Fibroblast of the aortic adventitia (primary cell): ENCODE measurements around the gene CDH5. TPM values are rescaled to one million over a fixed set of nuclear protein-coding genes. Genes with fewer than 3 reads are reported as not detected.

Experiments used
- DNase-seq: peaks from one replicate; pipeline ENCODE4 v3.0.0-alpha.2; 2010; ENCODE audit warnings: low read depth
- H3K4me3 ChIP-seq: 2 replicates; pipeline ENCODE4 v1.5.1; 2011; ENCODE audit warnings: low read depth, mild to moderate bottlenecking, control low read depth, low read length, moderate library complexity
- total RNA-seq: library from RNA; depleted of rRNA; stranded (reverse); fragments of >200 nt; gene quantifications from 2 replicates; pipeline ENCODE4 v1.2.3, GENCODE V29; 2012; ENCODE audit warnings: low replicate concordance
- TF ChIP-seq, protein P1 (sequence below): IDR thresholded peaks from 2 replicates; pipeline ENCODE4 v1.5.1; 2011; ENCODE audit warnings: mild to moderate bottlenecking, low read length, control low read depth, inconsistent platforms; ENCODE audit not compliant: insufficient read depth

CDH5 gene
- total RNA-seq, 1 donor = 2.9 TPM

DNA sequence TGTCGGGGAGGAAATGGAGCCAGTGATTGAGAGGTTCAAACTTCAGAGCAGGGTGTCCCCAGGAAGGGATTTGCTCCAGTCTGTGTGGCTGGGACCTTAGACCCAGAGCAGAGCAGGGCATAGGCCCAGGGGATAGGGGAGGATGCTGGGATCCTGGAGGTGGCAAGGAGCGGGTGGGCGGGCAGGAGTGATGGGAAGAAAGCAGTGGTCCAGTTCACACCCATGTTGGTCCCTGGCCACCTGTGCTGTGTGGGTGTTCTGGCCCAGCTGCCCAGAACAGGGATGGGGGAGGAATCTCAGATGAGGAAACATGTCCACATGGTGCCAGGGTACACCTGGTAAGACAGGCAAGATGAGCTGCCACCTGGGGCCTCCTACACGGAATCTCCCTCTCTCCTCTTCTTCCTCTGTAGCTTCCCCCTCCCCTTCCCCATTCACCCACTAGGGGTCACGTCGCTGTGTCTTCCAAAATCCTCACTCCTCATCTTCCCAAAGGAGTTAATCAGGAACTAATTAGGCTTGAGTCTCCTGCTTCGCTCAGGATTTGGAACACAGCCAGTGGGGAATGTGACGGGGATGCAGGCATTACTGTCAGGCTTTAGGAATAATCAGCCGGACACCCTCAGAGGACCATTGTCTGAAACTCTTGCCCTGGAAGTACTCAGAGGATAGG, 62.9 kb downstream of the CDH5 start:
- DNase-seq = no peak
- TF ChIP-seq, protein P1, sequence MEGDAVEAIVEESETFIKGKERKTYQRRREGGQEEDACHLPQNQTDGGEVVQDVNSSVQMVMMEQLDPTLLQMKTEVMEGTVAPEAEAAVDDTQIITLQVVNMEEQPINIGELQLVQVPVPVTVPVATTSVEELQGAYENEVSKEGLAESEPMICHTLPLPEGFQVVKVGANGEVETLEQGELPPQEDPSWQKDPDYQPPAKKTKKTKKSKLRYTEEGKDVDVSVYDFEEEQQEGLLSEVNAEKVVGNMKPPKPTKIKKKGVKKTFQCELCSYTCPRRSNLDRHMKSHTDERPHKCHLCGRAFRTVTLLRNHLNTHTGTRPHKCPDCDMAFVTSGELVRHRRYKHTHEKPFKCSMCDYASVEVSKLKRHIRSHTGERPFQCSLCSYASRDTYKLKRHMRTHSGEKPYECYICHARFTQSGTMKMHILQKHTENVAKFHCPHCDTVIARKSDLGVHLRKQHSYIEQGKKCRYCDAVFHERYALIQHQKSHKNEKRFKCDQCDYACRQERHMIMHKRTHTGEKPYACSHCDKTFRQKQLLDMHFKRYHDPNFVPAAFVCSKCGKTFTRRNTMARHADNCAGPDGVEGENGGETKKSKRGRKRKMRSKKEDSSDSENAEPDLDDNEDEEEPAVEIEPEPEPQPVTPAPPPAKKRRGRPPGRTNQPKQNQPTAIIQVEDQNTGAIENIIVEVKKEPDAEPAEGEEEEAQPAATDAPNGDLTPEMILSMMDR = peak; percentile 18
- no peak overlapping the region for H3K4me3 ChIP-seq

DNA sequence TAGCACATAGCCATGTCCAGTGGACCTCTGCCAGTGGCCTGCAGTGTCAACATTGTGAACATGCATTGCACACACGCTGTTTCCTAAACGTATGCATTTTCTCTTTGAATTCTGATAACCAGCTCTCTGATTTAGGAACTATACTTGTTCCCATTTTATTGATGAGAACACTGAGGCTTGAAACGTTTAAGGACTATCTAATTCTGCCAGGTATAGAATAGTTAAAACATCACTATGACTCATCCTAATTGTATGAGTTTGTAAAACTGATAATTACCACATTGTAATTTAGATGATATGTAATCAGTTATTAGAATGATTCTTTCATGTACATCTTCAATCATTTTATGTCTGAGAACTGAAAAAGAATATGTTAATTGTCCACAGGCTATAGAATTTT, 63.7 kb downstream of the CDH5 start:
- no peak overlapping the region for H3K4me3 ChIP-seq
- DNase-seq = no peak
- TF ChIP-seq, protein P1 = no peak

DNA sequence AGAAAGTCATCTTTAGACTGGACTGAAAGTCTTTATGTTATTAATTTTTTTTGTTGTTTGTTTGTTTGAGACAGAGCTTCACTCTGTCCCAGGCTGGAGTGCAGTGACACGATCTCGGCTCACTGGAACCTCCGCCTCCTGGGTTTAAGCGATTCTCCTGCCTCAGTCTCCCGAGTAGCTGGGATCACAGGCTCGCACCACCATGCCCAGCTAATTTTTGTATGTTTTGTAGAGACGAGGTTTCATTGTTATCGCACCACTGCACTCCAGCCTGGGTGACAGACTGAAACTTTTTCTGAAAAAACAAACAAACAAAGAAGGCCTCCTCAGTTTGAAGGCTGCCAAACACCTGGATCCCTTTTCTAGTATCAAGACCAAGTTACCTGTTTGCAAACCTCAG, 65.3 kb downstream of the CDH5 start:
- H3K4me3 ChIP-seq = no peak overlapping the region
- TF ChIP-seq, protein P1 = no peak
- no peak for DNase-seq

DNA sequence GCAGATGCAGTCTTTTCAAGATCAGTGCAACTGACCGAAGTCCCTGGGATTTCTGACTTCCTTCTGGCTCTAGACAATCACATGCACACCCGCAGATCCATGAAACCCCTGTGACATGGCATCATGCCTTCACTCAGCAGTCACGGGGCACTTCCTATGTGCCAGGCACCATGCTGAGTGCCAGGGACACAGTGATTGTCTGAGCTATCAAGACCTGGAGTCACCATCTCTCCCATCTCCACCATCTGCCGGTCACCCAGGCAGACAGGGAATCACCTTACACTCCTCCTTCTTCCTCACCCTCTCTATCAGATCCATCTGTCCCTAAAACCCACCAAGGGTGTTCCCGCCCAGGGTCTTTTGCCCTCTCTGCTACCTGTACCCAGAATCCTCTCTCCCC, 65.9 kb downstream of the CDH5 start:
- no peak for DNase-seq
- TF ChIP-seq, protein P1 = no peak
- no peak overlapping the region for H3K4me3 ChIP-seq

DNA sequence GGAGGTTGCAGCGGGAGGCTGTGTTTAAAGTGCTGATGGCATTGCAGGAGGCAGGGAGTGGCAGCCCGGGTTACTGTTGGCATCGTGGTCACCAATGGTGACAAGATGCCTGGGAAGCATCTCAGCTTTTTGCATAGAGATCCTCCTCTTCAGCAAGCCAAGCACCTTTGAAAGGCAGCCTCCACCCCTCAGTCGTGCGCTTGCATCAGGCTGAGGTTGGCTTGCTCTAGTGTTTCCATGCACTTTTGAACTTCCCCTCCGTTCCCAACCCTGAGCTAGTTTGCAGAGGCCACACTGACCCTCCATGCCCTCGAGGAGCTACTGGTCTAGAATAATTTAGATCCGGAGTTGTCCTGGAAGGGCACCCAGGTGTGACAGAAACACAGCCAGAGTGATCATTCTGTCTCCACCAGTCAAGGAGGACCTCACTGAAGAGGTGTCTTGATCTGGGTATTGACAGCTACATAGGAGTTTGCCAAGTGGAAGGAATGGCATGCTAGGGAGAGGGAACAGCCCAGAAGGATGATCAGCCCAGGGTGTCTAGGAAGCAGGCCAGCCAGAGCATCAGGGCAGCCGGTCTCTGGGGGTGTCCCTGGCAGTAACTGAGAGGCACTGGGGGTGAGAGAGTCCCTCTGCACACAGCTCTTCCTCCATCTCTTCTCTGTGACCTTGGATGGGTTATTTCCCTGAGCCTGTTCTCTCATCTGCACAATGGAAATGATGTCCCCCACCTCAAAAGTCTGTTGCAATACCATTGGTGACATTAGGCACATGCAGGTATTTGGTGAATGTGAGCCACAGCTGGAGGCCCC, 68.3 kb downstream of the CDH5 start:
- H3K4me3 ChIP-seq = no peak overlapping the region
- no peak for DNase-seq
- TF ChIP-seq, protein P1 = no peak

DNA sequence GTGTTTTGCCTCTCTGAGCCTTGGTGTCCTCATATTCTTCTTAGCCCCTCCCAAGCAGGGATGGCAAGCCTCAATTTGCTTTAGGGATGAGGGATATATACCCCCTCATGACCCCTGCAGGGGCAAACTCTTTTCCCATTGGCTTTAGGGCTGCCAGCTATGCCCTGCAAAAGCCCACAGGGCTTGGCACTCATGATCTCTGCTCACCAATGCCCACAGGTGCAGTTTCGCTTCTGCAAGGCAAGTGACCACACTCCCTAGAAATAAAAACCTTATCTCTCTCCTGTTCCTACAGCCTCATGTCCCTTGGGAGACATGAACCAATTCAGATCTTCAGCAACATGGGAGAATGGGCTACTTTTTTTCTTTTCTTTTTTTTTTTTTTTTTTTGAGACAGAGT, 69.4 kb downstream of the CDH5 start:
- DNase-seq = no peak
- TF ChIP-seq, protein P1 = no peak
- H3K4me3 ChIP-seq = no peak overlapping the region
